Neural crest cell (in vitro differentiated cells): Measurements from ENCODE around the gene LCORL. TPM values are rescaled to one million over a fixed set of nuclear protein-coding genes. Genes with fewer than 3 reads are reported as not detected.

Source experiments
- DNase-seq: peaks from one replicate; pipeline ENCODE4 v3.0.0; 2021; ENCODE audit warnings: low read depth, mixed read lengths, low spot score
- H3K27ac Mint-ChIP-seq: one replicate; pipeline ENCODE4 v1.8.0; 2021; ENCODE audit warnings: mild to moderate bottlenecking, mixed read lengths; ENCODE audit not compliant: unreplicated experiment
- H3K27me3 Mint-ChIP-seq: 2 replicates; pipeline ENCODE4 v1.8.0; 2021; ENCODE audit warnings: low read depth, mild to moderate bottlenecking, mixed read lengths
- H3K36me3 Mint-ChIP-seq: 2 replicates; pipeline ENCODE4 v1.8.0; 2021; ENCODE audit warnings: low read depth, mild to moderate bottlenecking, mixed read lengths
- H3K4me1 Mint-ChIP-seq: 2 replicates; pipeline ENCODE4 v1.8.0; 2021; ENCODE audit warnings: mixed read lengths
- H3K4me3 Mint-ChIP-seq: one replicate; pipeline ENCODE4 v1.8.0; 2021; ENCODE audit warnings: mild to moderate bottlenecking, mixed read lengths
- H3K9me3 Mint-ChIP-seq: 2 replicates; pipeline ENCODE4 v1.8.0; 2021; ENCODE audit warnings: mixed read lengths
- total RNA-seq: library from RNA; stranded (reverse); gene quantifications from 2 replicates; pipeline ENCODE4 v1.2.1, GENCODE V29; 2021
- TF ChIP-seq, protein P1 (sequence below): fragments of 200-600 bp; sonication (generic); conservative IDR thresholded peaks from 2 replicates; pipeline ENCODE4 v1.5.0; 2021; ENCODE audit warnings: antibody characterized with exemption, mild to moderate bottlenecking

Gene LCORL
- total RNA-seq, 1 donor from 2014 or later, result 26.1 TPM

DNA sequence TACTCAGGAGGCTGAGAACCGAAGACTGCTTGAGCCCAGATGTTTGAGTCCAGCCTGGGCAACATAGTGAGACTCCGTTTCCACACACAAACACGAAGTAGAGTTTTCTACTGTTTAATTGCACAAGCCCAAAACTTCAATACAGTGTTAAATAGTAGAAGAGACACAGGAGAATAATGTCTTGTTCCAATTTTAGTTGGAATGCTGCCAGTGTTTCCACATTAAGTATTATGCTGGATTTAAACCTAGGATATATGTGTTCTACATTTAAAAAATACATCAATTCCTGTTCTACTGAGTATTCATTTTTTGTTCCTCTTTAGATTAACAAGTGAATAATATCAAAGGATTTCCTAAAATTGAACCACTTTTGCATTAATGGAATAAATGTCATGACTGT lies 91.3 kb downstream of the LCORL start:
- Mint-ChIP-seq H3K9me3 (peaks cover 23% of the 10 kb centered on the region), H3K27me3 (no peaks in the 10 kb centered on the region), H3K27ac (no peak overlapping the region), H3K4me1 (no peaks in the 10 kb centered on the region), H3K36me3 (peaks cover 56% of the 10 kb centered on the region), H3K4me3 (no peak overlapping the region)
- TF ChIP-seq, protein P1, sequence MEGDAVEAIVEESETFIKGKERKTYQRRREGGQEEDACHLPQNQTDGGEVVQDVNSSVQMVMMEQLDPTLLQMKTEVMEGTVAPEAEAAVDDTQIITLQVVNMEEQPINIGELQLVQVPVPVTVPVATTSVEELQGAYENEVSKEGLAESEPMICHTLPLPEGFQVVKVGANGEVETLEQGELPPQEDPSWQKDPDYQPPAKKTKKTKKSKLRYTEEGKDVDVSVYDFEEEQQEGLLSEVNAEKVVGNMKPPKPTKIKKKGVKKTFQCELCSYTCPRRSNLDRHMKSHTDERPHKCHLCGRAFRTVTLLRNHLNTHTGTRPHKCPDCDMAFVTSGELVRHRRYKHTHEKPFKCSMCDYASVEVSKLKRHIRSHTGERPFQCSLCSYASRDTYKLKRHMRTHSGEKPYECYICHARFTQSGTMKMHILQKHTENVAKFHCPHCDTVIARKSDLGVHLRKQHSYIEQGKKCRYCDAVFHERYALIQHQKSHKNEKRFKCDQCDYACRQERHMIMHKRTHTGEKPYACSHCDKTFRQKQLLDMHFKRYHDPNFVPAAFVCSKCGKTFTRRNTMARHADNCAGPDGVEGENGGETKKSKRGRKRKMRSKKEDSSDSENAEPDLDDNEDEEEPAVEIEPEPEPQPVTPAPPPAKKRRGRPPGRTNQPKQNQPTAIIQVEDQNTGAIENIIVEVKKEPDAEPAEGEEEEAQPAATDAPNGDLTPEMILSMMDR, result no peak
- DNase-seq, result no peak

DNA sequence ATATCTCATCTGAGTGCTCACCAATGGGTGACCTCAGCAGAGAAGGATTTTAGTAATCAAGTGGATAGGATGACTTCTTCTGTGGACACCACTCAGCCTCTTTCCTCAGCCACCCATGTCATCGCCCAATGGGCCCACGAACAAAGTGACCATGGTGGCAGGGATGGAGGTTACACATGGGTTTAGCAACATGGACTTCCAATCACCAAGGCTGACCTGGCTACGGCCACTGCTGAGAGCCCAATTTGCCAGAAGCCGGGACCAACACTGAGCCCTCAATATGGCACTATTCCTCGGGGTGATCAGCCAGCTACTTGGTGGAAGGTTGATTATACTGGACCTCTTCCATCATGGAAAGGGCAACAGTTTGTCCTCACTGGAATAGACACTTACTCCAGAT lies 97.4 kb downstream of the LCORL start:
- Mint-ChIP-seq H3K36me3 (peaks cover 50% of the 10 kb centered on the region), H3K27me3 (no peaks in the 10 kb centered on the region), H3K4me1 (no peaks in the 10 kb centered on the region), H3K4me3 (no peak overlapping the region), H3K27ac (no peak overlapping the region), H3K9me3 (peaks cover 10% of the 10 kb centered on the region)
- TF ChIP-seq, protein P1, result no peak
- no peak for DNase-seq

DNA sequence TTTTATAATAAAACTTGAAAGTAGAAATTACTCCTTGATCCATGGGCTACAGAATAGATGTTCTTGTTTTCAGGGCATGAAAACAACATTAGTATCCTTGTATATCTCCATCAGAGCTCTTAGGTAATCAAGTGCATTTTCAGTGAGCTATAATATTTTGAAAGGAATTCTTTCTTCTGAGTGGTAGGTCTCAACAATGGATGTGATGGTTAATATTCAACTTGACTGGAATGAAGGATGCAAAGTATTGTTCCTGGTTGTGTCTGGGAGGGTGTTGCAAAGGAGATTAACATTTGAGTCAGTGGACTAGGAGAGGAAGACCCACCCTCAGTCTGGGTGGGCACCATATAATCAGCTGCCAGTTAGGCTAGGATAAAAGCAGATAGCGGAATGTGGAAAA lies 100.1 kb downstream of the LCORL start:
- Mint-ChIP-seq H3K27ac (no peak overlapping the region), H3K9me3 (peaks cover 10% of the 10 kb centered on the region), H3K27me3 (no peaks in the 10 kb centered on the region), H3K36me3 (peaks cover 41% of the 10 kb centered on the region), H3K4me1 (peaks cover 3% of the 10 kb centered on the region), H3K4me3 (no peak overlapping the region)
- DNase-seq, result no peak
- TF ChIP-seq, protein P1, result no peak

DNA sequence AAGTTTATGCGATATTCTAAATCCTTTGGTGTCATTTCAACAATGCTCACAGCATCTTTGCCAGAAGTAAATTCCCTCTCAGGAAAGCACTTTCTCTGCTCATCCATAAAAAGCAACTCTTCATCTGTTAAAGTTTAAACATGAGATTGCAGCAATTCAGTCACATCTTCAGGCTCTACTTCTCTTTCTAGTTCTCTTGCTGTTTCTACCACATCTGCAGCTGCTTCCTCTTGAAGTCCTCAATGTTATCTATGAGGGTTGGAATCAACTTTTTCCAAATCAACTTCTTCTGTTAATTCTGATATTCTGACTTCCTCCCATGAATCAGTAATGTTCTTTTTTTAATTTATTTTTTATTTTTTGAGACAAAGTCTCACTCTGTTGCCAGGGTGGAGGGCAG lies 100.9 kb downstream of the LCORL start:
- TF ChIP-seq, protein P1, result no peak
- no peaks in the 10 kb centered on the region for H3K27me3 Mint-ChIP-seq
- peaks cover 6% of the 10 kb centered on the region for H3K9me3 Mint-ChIP-seq
- no peak overlapping the region for H3K4me3 Mint-ChIP-seq
- no peak for DNase-seq
- peaks cover 40% of the 10 kb centered on the region for H3K36me3 Mint-ChIP-seq
- no peak overlapping the region for H3K27ac Mint-ChIP-seq
- peaks cover 3% of the 10 kb centered on the region for H3K4me1 Mint-ChIP-seq

DNA sequence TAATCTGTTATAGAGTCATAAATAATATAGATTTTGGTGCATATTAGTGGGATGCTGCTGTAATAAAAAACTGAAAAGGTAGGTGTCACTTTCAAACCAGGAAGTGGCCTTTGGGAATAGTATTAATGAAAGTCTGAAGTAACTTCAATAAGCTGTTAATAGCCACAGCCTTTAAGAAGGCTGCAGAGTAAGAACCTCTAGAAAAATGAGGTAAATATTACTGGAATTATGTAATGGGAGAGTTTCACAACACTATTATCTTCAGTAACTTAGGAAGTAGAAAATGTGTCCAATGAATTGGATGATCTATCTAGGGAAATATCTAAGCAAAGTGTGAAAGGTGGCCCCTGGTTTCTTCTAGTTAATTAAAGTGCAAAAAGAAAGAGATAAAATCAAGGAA lies 106.1 kb downstream of the LCORL start:
- Mint-ChIP-seq H3K27me3 (no peaks in the 10 kb centered on the region), H3K36me3 (peaks cover 44% of the 10 kb centered on the region), H3K9me3 (no peaks in the 10 kb centered on the region), H3K27ac (no peak overlapping the region), H3K4me1 (peaks cover 3% of the 10 kb centered on the region), H3K4me3 (no peak overlapping the region)
- TF ChIP-seq, protein P1, result no peak
- no peak for DNase-seq

DNA sequence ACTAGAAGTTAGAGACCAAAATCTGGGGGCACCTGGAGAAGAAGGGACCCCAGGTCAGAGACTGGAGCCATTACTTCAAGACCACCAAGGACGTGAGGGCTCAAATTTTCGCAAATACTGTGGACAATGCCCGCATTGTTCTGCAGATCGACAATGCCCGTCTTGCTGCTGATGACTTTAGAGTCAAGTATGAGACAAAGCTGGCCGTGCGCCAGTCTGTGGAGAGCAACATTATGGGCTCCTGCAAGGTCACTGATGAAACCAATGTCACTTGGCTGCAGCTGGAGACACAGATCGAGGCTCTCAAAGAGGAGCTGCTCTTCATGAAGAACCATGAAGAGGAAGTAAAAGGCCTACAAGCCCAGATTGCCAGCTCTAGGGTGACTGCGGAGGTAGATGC lies 109.5 kb downstream of the LCORL start:
- no peak overlapping the region for H3K27ac Mint-ChIP-seq
- H3K27me3 Mint-ChIP-seq, result no peaks in the 10 kb centered on the region
- peaks cover 43% of the 10 kb centered on the region for H3K36me3 Mint-ChIP-seq
- TF ChIP-seq, protein P1, result no peak
- H3K4me1 Mint-ChIP-seq, result no peaks in the 10 kb centered on the region
- DNase-seq, result no peak
- H3K9me3 Mint-ChIP-seq, result no peaks in the 10 kb centered on the region
- H3K4me3 Mint-ChIP-seq, result no peak overlapping the region
